ENCODE measurements around the gene GNAQ. TPM values are rescaled to one million over a fixed set of nuclear protein-coding genes. Genes with fewer than 3 reads are reported as not detected.
A peak's percentile ranks its signal among the peaks of the same experiment; 100 is the strongest.

The GNAQ gene
- total RNA-seq, 4 donors from 2014 or later = 40.8 to 54.7 (median 53.8) TPM

- ATAC-seq (ENCODE audit: low FRiP score) (peak; percentile 53), DNase-seq (ENCODE audit: low spot score) (no peak)
- no peak for TF ChIP-seq CTCF (IDR thresholded peaks at IDR 0.05)
These were observed 192.0 kb downstream of the GNAQ start for GRCh38 chr9:77839459-77840140.

- no peak for TF ChIP-seq CTCF (IDR thresholded peaks at IDR 0.05)
- ATAC-seq (ENCODE audit: low FRiP score) (no peak), DNase-seq (ENCODE audit: low spot score) (no peak)
These were observed 192.6 kb downstream of the GNAQ start for GRCh38 chr9:77838986-77839385.

- no peak for DNase-seq (ENCODE audit: low spot score)
- TF ChIP-seq CTCF (IDR thresholded peaks at IDR 0.05) = no peak
- ATAC-seq (ENCODE audit: low FRiP score) = no peak
These were observed 196.6 kb downstream of the GNAQ start for GRCh38 chr9:77834898-77835488.

GRCh38 chr9:77833561-77834429 is 197.8 kb downstream of the GNAQ start:
- DNase-seq (ENCODE audit: low spot score) (no peak), ATAC-seq (ENCODE audit: low FRiP score) (no peak)
- TF ChIP-seq CTCF (IDR thresholded peaks at IDR 0.05) = no peak

- no peak for ATAC-seq (ENCODE audit: low FRiP score)
- no peak for DNase-seq (ENCODE audit: low spot score)
- TF ChIP-seq CTCF (IDR thresholded peaks at IDR 0.05) = no peak
These were observed 199.0 kb downstream of the GNAQ start for GRCh38 chr9:77832639-77833038.

- TF ChIP-seq CTCF (IDR thresholded peaks at IDR 0.05) = no peak
- ATAC-seq (ENCODE audit: low FRiP score) = no peak
- DNase-seq (ENCODE audit: low spot score) = no peak
These were observed 199.8 kb downstream of the GNAQ start for GRCh38 chr9:77831781-77832180.

Data from omental fat pad (tissue), 4 donors.